GM23248 (cell line): Measurements from ENCODE around the gene KLHL24.

Experiments used
- EZH2 ChIP-seq: fragments of 200-600 bp; sonication (generic); IDR thresholded peaks from 2 replicates; pipeline ENCODE4 v1.6.1; 2018; ENCODE audit warnings: antibody characterized with exemption, mild to moderate bottlenecking; ENCODE audit not compliant: insufficient read depth, poor library complexity, severe bottlenecking
- EZH2phosphoT487 ChIP-seq: fragments of 200-600 bp; sonication (generic); IDR thresholded peaks from 2 replicates; pipeline ENCODE4 v1.6.1; 2018; ENCODE audit warnings: antibody characterized with exemption, moderate library complexity, mild to moderate bottlenecking, low read depth; ENCODE audit not compliant: insufficient read depth

DNA sequence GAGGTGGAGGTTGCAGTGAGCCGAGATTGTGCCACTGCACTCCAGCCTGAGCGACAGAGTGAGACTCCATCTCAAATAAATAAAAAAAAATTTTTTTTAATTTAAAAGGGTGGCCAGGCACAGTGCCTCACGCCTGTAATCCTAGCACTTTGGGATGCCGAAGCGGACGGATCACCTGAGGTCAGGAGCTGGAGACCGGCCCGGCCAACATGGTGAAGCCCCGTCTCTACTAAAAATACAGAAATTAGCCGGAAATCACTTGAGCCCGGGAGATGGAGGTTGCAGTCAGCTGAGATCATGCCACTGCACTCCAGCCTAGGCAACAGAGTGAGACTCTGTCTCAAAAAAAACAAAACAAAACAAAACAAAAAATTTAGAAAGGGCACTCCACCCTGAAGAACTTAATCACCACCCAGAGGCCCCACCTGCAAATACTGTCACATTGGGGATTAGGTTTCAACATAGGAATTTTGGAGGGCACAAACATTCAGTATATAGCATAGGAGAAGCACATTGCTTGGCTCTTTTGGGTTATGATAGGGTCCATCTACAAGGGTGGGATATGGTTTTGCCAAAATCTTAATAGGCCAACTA is 55.1 kb downstream of the KLHL24 start:
- TF ChIP-seq EZH2phosphoT487 (no peak), EZH2 (no peak)
